Measurements from ENCODE around the gene WWC2.

DNA sequence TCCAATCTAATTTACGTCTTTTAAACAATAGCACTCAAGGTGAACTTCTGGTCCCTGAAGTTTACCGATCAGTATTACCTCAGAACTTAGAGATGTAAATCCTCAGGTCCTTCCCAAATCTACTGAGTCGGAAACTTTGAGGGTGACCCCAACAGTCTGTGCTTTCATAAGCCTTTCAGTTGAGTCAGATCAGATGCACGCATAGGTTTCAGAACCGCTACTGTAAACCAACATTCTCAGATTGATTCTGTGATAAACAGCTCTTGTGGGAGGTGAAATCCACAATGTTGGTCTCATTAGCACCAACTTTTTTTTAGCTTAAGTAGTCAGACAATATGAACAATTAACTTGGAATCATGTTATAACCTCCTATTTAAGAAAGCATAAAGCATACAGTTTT is 86.0 kb downstream of the WWC2 start:
- TF ChIP-seq, protein P1, sequence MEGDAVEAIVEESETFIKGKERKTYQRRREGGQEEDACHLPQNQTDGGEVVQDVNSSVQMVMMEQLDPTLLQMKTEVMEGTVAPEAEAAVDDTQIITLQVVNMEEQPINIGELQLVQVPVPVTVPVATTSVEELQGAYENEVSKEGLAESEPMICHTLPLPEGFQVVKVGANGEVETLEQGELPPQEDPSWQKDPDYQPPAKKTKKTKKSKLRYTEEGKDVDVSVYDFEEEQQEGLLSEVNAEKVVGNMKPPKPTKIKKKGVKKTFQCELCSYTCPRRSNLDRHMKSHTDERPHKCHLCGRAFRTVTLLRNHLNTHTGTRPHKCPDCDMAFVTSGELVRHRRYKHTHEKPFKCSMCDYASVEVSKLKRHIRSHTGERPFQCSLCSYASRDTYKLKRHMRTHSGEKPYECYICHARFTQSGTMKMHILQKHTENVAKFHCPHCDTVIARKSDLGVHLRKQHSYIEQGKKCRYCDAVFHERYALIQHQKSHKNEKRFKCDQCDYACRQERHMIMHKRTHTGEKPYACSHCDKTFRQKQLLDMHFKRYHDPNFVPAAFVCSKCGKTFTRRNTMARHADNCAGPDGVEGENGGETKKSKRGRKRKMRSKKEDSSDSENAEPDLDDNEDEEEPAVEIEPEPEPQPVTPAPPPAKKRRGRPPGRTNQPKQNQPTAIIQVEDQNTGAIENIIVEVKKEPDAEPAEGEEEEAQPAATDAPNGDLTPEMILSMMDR (IDR thresholded peaks at IDR 0.05): no peak
- TF ChIP-seq POLR2A (IDR thresholded peaks at IDR 0.05) (no peak), EP300 (IDR thresholded peaks at IDR 0.05) (no peak)
